K562 (cell line): ENCODE measurements around the gene CSH1.

Experiments used
- CC2D1A ChIP-seq: fragments of 450-650 bp; IDR thresholded peaks from 2 replicates; pipeline ENCODE4 v1.6.1; 2017; ENCODE audit warnings: mild to moderate bottlenecking
- NR2C2 ChIP-seq, 2 experiments: fragments of 200-800 bp in 1 of 2; sonication (Bioruptor generic) in 1 of 2; sonication (generic) in 1 of 2; formaldehyde crosslinking in 1 of 2; IDR thresholded peaks; 2 replicates each; pipeline versions ENCODE4 v1.6.1 to v1.8.0; 2016 to 2022; ENCODE audit warnings: mild to moderate bottlenecking in 1 of 2, missing compliant biosample characterization in 1 of 2, missing genetic modification characterization in 1 of 2, missing genetic modification reagents in 1 of 2
- TF ChIP-seq, protein P1 (sequence below): fragments of 450-650 bp; formaldehyde crosslinking; IDR thresholded peaks from 2 replicates; pipeline ENCODE4 v1.4.0; 2020; ENCODE audit warnings: mild to moderate bottlenecking, moderate library complexity
- TF ChIP-seq, protein P2 (sequence below): sonication (generic); formaldehyde crosslinking; IDR thresholded peaks from 2 replicates; pipeline ENCODE4 v1.8.0; 2022; ENCODE audit warnings: missing genetic modification reagents, mild to moderate bottlenecking, moderate library complexity, borderline replicate concordance

DNA sequence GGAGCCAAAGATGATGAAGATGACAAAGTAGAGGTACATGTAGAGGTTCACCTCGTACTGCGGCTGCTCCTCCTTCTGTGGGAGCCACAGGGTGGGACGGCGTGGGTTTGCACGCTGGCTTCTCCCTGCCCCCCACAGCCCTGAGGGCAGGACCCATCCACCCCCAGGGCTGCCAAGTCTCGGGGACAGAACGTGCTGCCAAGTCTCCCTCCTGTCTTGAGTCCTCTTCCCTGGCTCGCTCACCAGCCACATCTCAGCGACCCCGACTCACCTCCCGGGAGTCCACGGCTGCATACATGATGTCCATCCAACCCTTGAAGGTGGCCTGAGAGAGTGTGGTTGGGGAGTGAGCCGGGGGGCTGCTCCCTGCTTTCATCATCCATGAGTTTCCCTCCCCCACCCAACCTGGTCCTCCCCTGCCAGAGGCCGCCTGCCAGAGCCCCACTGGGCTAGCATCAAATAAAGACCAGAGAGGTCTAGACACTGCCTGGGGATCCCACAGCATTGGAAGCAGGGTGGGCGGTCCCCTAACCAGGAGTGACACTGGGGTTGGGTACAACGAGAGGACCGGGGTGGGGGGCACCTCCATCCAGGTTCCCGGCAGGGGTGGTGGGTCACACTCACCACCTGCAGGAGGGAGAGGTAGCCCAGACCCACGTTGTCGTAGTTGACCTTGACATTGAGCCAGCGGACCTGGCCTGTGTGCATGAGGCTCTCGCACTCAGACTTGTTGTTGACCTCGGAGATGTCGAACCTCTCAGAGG, 48.5 kb upstream of the CSH1 start:
- no peak for TF ChIP-seq CC2D1A
- TF ChIP-seq NR2C2 (CRISPR knock-in tag; IDR thresholded peaks at IDR 0.05), result no peak
- TF ChIP-seq NR2C2 (tag; IDR thresholded peaks at IDR 0.05), result no peak
- TF ChIP-seq, protein P1, sequence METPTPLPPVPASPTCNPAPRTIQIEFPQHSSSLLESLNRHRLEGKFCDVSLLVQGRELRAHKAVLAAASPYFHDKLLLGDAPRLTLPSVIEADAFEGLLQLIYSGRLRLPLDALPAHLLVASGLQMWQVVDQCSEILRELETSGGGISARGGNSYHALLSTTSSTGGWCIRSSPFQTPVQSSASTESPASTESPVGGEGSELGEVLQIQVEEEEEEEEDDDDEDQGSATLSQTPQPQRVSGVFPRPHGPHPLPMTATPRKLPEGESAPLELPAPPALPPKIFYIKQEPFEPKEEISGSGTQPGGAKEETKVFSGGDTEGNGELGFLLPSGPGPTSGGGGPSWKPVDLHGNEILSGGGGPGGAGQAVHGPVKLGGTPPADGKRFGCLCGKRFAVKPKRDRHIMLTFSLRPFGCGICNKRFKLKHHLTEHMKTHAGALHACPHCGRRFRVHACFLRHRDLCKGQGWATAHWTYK (CRISPR knock-in tag), result no peak
- TF ChIP-seq, protein P2, sequence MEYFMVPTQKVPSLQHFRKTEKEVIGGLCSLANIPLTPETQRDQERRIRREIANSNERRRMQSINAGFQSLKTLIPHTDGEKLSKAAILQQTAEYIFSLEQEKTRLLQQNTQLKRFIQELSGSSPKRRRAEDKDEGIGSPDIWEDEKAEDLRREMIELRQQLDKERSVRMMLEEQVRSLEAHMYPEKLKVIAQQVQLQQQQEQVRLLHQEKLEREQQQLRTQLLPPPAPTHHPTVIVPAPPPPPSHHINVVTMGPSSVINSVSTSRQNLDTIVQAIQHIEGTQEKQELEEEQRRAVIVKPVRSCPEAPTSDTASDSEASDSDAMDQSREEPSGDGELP (CRISPR knock-in tag), result no peak
